HEK293 (cell line): ENCODE results near the gene ZNF211.

Source experiments
- ELK4 ChIP-seq: IDR thresholded peaks from 2 replicates; pipeline ENCODE4 v1.6.1; 2011; ENCODE audit warnings: mild to moderate bottlenecking, low read depth, low read length, borderline replicate concordance
- HIC1 ChIP-seq: fragments of 450-650 bp; formaldehyde crosslinking; IDR thresholded peaks from 2 replicates; pipeline ENCODE4 v1.5.1; 2016; ENCODE audit warnings: missing biosample characterization, missing genetic modification characterization
- IKZF3 ChIP-seq: fragments of 450-650 bp; IDR thresholded peaks from 2 replicates; pipeline ENCODE4 v1.5.0; 2018; ENCODE audit warnings: missing biosample characterization, mild to moderate bottlenecking, missing genetic modification characterization, moderate library complexity
- SCRT1 ChIP-seq: fragments of 450-650 bp; formaldehyde crosslinking; IDR thresholded peaks from 2 replicates; pipeline ENCODE4 v1.5.1; 2016; ENCODE audit warnings: missing biosample characterization, missing genetic modification characterization, borderline replicate concordance
- ZBTB20 ChIP-seq: fragments of 450-650 bp; formaldehyde crosslinking; IDR thresholded peaks from 2 replicates; pipeline ENCODE4 v1.5.1; 2016; ENCODE audit warnings: missing biosample characterization, missing genetic modification characterization
- ZBTB8A ChIP-seq: fragments of 450-650 bp; formaldehyde crosslinking; IDR thresholded peaks from 2 replicates; pipeline ENCODE4 v1.5.1; 2016; ENCODE audit warnings: missing biosample characterization, missing genetic modification characterization
- ZEB2 ChIP-seq: fragments of 450-650 bp; formaldehyde crosslinking; IDR thresholded peaks from 2 replicates; pipeline ENCODE4 v1.5.1; 2016; ENCODE audit warnings: missing biosample characterization, missing genetic modification characterization
- ZIC2 ChIP-seq: fragments of 450-650 bp; formaldehyde crosslinking; IDR thresholded peaks from 2 replicates; pipeline ENCODE4 v1.5.1; 2016; ENCODE audit warnings: missing biosample characterization, missing genetic modification characterization
- ZNF112 ChIP-seq: fragments of 450-650 bp; formaldehyde crosslinking; IDR thresholded peaks from 2 replicates; pipeline ENCODE4 v1.5.0; 2017; ENCODE audit warnings: missing biosample characterization, missing genetic modification characterization
- ZNF19 ChIP-seq: fragments of 450-650 bp; formaldehyde crosslinking; IDR thresholded peaks from 2 replicates; pipeline ENCODE4; 2016; ENCODE audit warnings: missing biosample characterization, missing genetic modification characterization, low read depth
- ZNF341 ChIP-seq: fragments of 450-650 bp; formaldehyde crosslinking; IDR thresholded peaks from 2 replicates; pipeline ENCODE4; 2016; ENCODE audit warnings: low read depth, missing biosample characterization, missing genetic modification characterization
- ZNF354C ChIP-seq: fragments of 450-650 bp; formaldehyde crosslinking; IDR thresholded peaks from 2 replicates; pipeline ENCODE4 v1.5.1; 2016; ENCODE audit warnings: missing biosample characterization, missing genetic modification characterization, low read depth, borderline replicate concordance
- ZNF404 ChIP-seq: fragments of 450-650 bp; formaldehyde crosslinking; IDR thresholded peaks from 2 replicates; pipeline ENCODE4 v1.5.1; 2017; ENCODE audit warnings: missing biosample characterization, missing genetic modification characterization
- ZNF473 ChIP-seq: fragments of 450-650 bp; formaldehyde crosslinking; IDR thresholded peaks from 2 replicates; pipeline ENCODE4 v1.5.1; 2017; ENCODE audit warnings: missing biosample characterization, missing genetic modification characterization
- ZNF501 ChIP-seq: fragments of 450-650 bp; formaldehyde crosslinking; IDR thresholded peaks from 2 replicates; pipeline ENCODE4 v1.5.1; 2016; ENCODE audit warnings: missing biosample characterization, missing genetic modification characterization
- ZNF513 ChIP-seq: fragments of 450-650 bp; IDR thresholded peaks from 2 replicates; pipeline ENCODE4 v1.5.1; 2018; ENCODE audit warnings: missing biosample characterization, missing genetic modification characterization
- ZNF549 ChIP-seq: fragments of 450-650 bp; IDR thresholded peaks from 2 replicates; pipeline ENCODE4 v1.5.1; 2018; ENCODE audit warnings: missing biosample characterization, missing genetic modification characterization, mild to moderate bottlenecking, inconsistent platforms, moderate library complexity
- ZNF555 ChIP-seq: fragments of 450-650 bp; formaldehyde crosslinking; conservative IDR thresholded peaks from 2 replicates; pipeline ENCODE4 v1.5.1; 2017; ENCODE audit warnings: missing biosample characterization, mild to moderate bottlenecking, missing genetic modification characterization, inconsistent platforms
- ZNF747 ChIP-seq: fragments of 450-650 bp; formaldehyde crosslinking; IDR thresholded peaks from 2 replicates; pipeline ENCODE4 v1.5.1; 2016; ENCODE audit warnings: missing biosample characterization, missing genetic modification characterization
- ZNF843 ChIP-seq: fragments of 450-650 bp; formaldehyde crosslinking; IDR thresholded peaks from 2 replicates; pipeline ENCODE4 v1.5.1; 2016; ENCODE audit warnings: missing biosample characterization, missing genetic modification characterization
- ZSCAN16 ChIP-seq: fragments of 450-650 bp; formaldehyde crosslinking; IDR thresholded peaks from 2 replicates; pipeline ENCODE4 v1.5.1; 2016; ENCODE audit warnings: missing biosample characterization, missing genetic modification characterization
- TF ChIP-seq, protein P1 (sequence below): fragments of 450-650 bp; formaldehyde crosslinking; IDR thresholded peaks from 2 replicates; pipeline ENCODE4 v1.5.1; 2016; ENCODE audit warnings: missing biosample characterization, missing genetic modification characterization
- TF ChIP-seq, protein P2 (sequence below): fragments of 450-650 bp; formaldehyde crosslinking; IDR thresholded peaks from 2 replicates; pipeline ENCODE4 v1.5.1; 2016; ENCODE audit warnings: missing biosample characterization, missing genetic modification characterization
- TF ChIP-seq, protein P3 (sequence below): fragments of 450-650 bp; formaldehyde crosslinking; IDR thresholded peaks from 2 replicates; pipeline ENCODE4 v1.5.1; 2017; ENCODE audit warnings: missing biosample characterization, missing genetic modification characterization
- TF ChIP-seq, protein P4 (sequence below): fragments of 450-650 bp; formaldehyde crosslinking; IDR thresholded peaks from 2 replicates; pipeline ENCODE4 v1.5.1; 2016; ENCODE audit warnings: missing biosample characterization, missing genetic modification characterization
- TF ChIP-seq, protein P5 (sequence below): fragments of 450-650 bp; formaldehyde crosslinking; IDR thresholded peaks from 2 replicates; pipeline ENCODE4 v1.5.1; 2016; ENCODE audit warnings: missing biosample characterization, missing genetic modification characterization

Gene ZNF211

DNA sequence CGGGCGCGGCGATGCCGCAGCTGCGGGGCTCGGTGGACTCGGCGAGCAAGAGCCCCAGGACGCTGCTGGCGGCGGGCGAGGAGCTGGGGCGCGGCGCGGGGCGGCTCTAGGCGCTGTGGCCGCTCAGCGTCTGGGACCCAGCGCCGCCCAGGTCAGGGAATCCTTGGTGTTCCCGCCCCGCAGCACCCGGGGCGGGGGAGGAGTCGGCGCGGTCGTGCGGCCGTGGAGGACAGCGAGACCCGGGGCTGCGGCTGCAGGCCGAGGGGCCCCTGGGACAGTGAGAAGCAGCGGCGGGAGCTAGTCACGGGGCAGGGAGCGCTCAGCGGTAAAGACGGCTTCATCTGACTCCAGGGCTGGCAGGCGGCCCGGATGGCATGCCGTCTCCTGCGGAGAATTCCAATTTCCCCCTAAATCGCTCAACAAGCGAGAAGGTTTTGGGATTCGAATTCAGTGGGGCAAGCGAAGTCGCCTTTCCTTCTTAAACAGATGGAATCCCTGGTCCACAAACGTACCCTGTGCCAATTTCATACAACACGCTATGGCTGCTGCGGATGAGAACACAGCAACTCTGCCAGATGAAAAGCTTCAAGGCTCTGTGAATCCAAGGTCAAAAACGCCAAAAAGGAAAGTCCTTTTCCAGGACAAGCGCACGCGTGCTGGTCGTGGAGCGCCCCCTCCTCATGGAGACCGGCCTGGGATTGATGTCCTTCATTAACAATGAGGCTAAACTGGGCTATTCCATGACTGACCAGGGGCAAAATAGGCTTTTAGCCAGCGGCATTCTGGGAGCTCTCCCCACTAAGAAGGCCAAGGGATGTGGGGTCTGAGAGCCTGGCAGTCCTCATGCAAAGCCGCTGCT lies 31.5 kb downstream of the ZNF211 start (continued):
- TF ChIP-seq, protein P1, sequence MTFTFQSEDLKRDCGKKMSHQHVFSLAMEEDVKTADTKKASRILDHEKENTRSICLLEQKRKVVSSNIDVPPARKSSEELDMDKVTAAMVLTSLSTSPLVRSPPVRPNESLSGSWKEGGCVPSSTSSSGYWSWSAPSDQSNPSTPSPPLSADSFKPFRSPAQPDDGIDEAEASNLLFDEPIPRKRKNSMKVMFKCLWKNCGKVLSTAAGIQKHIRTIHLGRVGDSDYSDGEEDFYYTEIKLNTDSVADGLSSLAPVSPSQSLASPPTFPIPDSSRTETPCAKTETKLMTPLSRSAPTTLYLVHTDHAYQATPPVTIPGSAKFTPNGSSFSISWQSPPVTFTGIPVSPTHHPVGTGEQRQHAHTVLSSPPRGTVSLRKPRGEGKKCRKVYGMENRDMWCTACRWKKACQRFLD = no peak
- TF ChIP-seq, protein P2, sequence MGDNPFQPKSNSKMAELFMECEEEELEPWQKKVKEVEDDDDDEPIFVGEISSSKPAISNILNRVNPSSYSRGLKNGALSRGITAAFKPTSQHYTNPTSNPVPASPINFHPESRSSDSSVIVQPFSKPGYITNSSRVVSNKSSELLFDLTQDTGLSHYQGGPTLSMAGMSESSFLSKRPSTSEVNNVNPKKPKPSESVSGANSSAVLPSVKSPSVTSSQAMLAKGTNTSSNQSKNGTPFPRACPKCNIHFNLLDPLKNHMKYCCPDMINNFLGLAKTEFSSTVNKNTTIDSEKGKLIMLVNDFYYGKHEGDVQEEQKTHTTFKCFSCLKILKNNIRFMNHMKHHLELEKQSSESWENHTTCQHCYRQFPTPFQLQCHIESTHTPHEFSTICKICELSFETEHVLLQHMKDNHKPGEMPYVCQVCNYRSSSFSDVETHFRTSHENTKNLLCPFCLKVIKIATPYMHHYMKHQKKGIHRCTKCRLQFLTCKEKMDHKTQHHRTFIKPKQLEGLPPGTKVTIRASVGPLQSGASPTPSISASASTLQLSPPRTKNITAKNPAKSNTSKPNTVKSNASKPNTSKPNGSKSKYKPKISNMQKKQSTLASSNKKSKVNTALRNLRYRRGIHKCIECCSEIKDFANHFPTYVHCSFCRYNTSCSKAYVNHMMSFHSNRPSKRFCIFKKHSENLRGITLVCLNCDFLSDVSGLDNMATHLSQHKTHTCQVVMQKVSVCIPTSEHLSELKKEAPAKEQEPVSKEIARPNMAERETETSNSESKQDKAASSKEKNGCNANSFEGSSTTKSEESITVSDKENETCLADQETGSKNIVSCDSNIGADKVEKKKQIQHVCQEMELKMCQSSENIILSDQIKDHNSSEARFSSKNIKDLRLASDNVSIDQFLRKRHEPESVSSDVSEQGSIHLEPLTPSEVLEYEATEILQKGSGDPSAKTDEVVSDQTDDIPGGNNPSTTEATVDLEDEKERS = no peak
- TF ChIP-seq ZNF112 (tag by site-specific recombination) (no peak), ZIC2 (peak; percentile 75), ZNF513 (no peak), ZNF747 (tag by site-specific recombination) (no peak), ZNF473 (tag by site-specific recombination) (no peak), ZNF341 (tag by site-specific recombination) (no peak), ZBTB8A (tag by site-specific recombination) (peak; percentile 44; the same call in 1 of the 2 replicates), ZNF549 (tag by site-specific recombination) (no peak), IKZF3 (tag by site-specific recombination) (0 out of 2 replicates have a peak, but pooled peaks have one; percentile 11), ZNF354C (tag by site-specific recombination) (no peak), ZNF501 (tag by site-specific recombination) (no peak), ZSCAN16 (tag by site-specific recombination) (no peak), ZNF404 (no peak), ZNF555 (tag by site-specific recombination) (no peak), ZNF843 (tag by site-specific recombination) (no peak), ELK4 (no peak), ZNF19 (no peak), ZEB2 (no peak), HIC1 (tag by site-specific recombination) (no peak), ZBTB20 (tag by site-specific recombination) (peak; percentile 97), SCRT1 (no peak)
- TF ChIP-seq, protein P3, sequence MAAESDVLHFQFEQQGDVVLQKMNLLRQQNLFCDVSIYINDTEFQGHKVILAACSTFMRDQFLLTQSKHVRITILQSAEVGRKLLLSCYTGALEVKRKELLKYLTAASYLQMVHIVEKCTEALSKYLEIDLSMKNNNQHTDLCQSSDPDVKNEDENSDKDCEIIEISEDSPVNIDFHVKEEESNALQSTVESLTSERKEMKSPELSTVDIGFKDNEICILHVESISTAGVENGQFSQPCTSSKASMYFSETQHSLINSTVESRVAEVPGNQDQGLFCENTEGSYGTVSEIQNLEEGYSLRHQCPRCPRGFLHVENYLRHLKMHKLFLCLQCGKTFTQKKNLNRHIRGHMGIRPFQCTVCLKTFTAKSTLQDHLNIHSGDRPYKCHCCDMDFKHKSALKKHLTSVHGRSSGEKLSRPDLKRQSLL (tag by site-specific recombination) = 0 out of 2 replicates have a peak, but pooled peaks have one; percentile 44
- TF ChIP-seq, protein P4, sequence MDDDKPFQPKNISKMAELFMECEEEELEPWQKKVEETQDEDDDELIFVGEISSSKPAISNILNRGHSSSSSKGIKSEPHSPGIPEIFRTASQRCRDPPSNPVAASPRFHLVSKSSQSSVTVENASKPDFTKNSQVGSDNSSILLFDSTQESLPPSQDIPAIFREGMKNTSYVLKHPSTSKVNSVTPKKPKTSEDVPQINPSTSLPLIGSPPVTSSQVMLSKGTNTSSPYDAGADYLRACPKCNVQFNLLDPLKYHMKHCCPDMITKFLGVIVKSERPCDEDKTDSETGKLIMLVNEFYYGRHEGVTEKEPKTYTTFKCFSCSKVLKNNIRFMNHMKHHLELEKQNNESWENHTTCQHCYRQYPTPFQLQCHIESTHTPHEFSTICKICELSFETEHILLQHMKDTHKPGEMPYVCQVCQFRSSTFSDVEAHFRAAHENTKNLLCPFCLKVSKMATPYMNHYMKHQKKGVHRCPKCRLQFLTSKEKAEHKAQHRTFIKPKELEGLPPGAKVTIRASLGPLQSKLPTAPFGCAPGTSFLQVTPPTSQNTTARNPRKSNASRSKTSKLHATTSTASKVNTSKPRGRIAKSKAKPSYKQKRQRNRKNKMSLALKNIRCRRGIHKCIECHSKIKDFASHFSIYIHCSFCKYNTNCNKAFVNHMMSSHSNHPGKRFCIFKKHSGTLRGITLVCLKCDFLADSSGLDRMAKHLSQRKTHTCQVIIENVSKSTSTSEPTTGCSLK (tag by site-specific recombination) = no peak
- TF ChIP-seq, protein P5, sequence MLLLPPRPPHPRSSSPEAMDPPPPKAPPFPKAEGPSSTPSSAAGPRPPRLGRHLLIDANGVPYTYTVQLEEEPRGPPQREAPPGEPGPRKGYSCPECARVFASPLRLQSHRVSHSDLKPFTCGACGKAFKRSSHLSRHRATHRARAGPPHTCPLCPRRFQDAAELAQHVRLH = no peak
